Measurements from ENCODE around the gene PSMD11. TPM values are rescaled to one million over a fixed set of nuclear protein-coding genes. Genes with fewer than 3 reads are reported as not detected.

PSMD11 gene
- polyA plus RNA-seq, 1 donor (not counting 4 experiments of a cell fraction or from before 2014, with no cell fraction given) = 103 TPM

GRCh38 chr17:32504166-32504990 lies 60.1 kb downstream of the PSMD11 start:
- dilution Hi-C loops (cut with MboI; ENCODE audit: extremely low pct_ligation_motif_present, low sequenced_read_pairs) = no loop called here
- no peaks in the 10 kb centered on the region for H3K79me2 ChIP-seq (ENCODE audit: control insufficient read depth, insufficient read depth, low read length)
- FAIRE-seq = no peak
- no peak overlapping the region for H2AFZ ChIP-seq (ENCODE audit: control insufficient read depth, low read length)
- no peaks in the 10 kb centered on the region for H3K9me1 ChIP-seq (ENCODE audit: control insufficient read depth, extremely low read depth, insufficient read depth, low read length)
- no peak for DNase-seq (ENCODE audit: low read depth, low spot score)
- no peaks in the 10 kb centered on the region for H3K9me3 ChIP-seq (ENCODE audit: control insufficient read depth, low read depth, low read length)
- no peak overlapping the region for H3K4me3 ChIP-seq (ENCODE audit: control insufficient read depth in 2 of 3, extremely low read depth in 1 of 3, insufficient read depth in 2 of 3, low read depth in 1 of 3, low read length in 3 of 3)
- TF ChIP-seq EZH2 (IDR thresholded peaks at IDR 0.05; ENCODE audit: low read length) = no peak
- TF ChIP-seq CTCF (optimal IDR thresholded peaks at IDR 0.05 in 1 of 3, IDR thresholded peaks at IDR 0.05 in 1 of 3, conservative IDR thresholded peaks at IDR 0.05 in 1 of 3; ENCODE audit: extremely low read depth in 1 of 3, insufficient read depth in 2 of 3, low read length in 3 of 3) = no peak
- H3K4me1 ChIP-seq (ENCODE audit: control insufficient read depth, extremely low read depth, insufficient read depth, low read length) = peaks cover 18% of the 10 kb centered on the region
- no peak overlapping the region for H3K4me2 ChIP-seq (ENCODE audit: control insufficient read depth, extremely low read depth, insufficient read depth, low read depth, low read length)
- no peak overlapping the region for H3K9ac ChIP-seq (ENCODE audit: control insufficient read depth, extremely low read depth, insufficient read depth, low read length)
- H3K27ac ChIP-seq (ENCODE audit: control insufficient read depth, insufficient read depth, low read length) = no peak overlapping the region
- H3K27me3 ChIP-seq (ENCODE audit: control insufficient read depth, extremely low read depth, insufficient read depth, low read length) = no peaks in the 10 kb centered on the region
- H3K36me3 ChIP-seq (ENCODE audit: control insufficient read depth in 2 of 2, extremely low read depth in 1 of 2, insufficient read depth in 2 of 2, low read length in 2 of 2) = no peaks in the 10 kb centered on the region
- no peaks in the 10 kb centered on the region for H4K20me1 ChIP-seq (ENCODE audit: control insufficient read depth, extremely low read depth, insufficient read depth, low read length)

- H3K79me2 ChIP-seq (ENCODE audit: control insufficient read depth, insufficient read depth, low read length) = no peaks in the 10 kb centered on the region
- dilution Hi-C loops (cut with MboI; ENCODE audit: extremely low pct_ligation_motif_present, low sequenced_read_pairs) = no loop called here
Observed at GRCh38 chr17:32508926-32509325, 64.6 kb downstream of the PSMD11 start.

More at GRCh38 chr17:32508926-32509325, 64.6 kb downstream of the PSMD11 start:
- FAIRE-seq (no peak), DNase-seq (ENCODE audit: low read depth, low spot score) (no peak)
- Histone ChIP-seq H3K4me2 (ENCODE audit: control insufficient read depth, extremely low read depth, insufficient read depth, low read depth, low read length) (no peak overlapping the region), H3K4me3 (ENCODE audit: control insufficient read depth in 2 of 3, extremely low read depth in 1 of 3, insufficient read depth in 2 of 3, low read depth in 1 of 3, low read length in 3 of 3) (no peak overlapping the region), H2AFZ (ENCODE audit: control insufficient read depth, low read length) (no peak overlapping the region), H3K9me3 (ENCODE audit: control insufficient read depth, low read depth, low read length) (no peaks in the 10 kb centered on the region), H3K9me1 (ENCODE audit: control insufficient read depth, extremely low read depth, insufficient read depth, low read length) (no peaks in the 10 kb centered on the region), H3K4me1 (ENCODE audit: control insufficient read depth, extremely low read depth, insufficient read depth, low read length) (peaks cover 5% of the 10 kb centered on the region), H3K36me3 (ENCODE audit: control insufficient read depth in 2 of 2, extremely low read depth in 1 of 2, insufficient read depth in 2 of 2, low read length in 2 of 2) (no peaks in the 10 kb centered on the region), H3K27ac (ENCODE audit: control insufficient read depth, insufficient read depth, low read length) (no peak overlapping the region), H3K9ac (ENCODE audit: control insufficient read depth, extremely low read depth, insufficient read depth, low read length) (no peak overlapping the region), H3K27me3 (ENCODE audit: control insufficient read depth, extremely low read depth, insufficient read depth, low read length) (no peaks in the 10 kb centered on the region), H4K20me1 (ENCODE audit: control insufficient read depth, extremely low read depth, insufficient read depth, low read length) (no peaks in the 10 kb centered on the region)
- TF ChIP-seq CTCF (optimal IDR thresholded peaks at IDR 0.05 in 1 of 3, IDR thresholded peaks at IDR 0.05 in 1 of 3, conservative IDR thresholded peaks at IDR 0.05 in 1 of 3; ENCODE audit: extremely low read depth in 1 of 3, insufficient read depth in 2 of 3, low read length in 3 of 3) (no peak), EZH2 (IDR thresholded peaks at IDR 0.05; ENCODE audit: low read length) (no peak)
